Measurements from ENCODE around the gene ADGRE2. TPM values are rescaled to one million over a fixed set of nuclear protein-coding genes. Genes with fewer than 3 reads are reported as not detected.
A peak's percentile ranks its signal among the peaks of the same experiment; 100 is the strongest.
"Not testable (repeated sequence)": the region's sequence is repeated elsewhere in the genome, so short reads cannot be mapped to it uniquely, and the experiment has no call there.

The ADGRE2 gene
- total RNA-seq, 2 donors from 2014 or later: 4.4 to 4.6 TPM

- DNase-seq (ENCODE audit: low spot score) (peak; percentile 76), ATAC-seq (peak in 1 of 2 donors; percentile 80)
- H3K4me3 Mint-ChIP-seq: peak overlapping the region; percentile 84
- H3K27me3 Mint-ChIP-seq, H3K36me3 Mint-ChIP-seq, H3K9me3 Mint-ChIP-seq: not testable (repeated sequence)
- peak overlapping the region; percentile 91 to 93 for H3K27ac Mint-ChIP-seq
- peaks cover 17 to 30% of the 10 kb centered on the region in 2 donors for H3K4me1 Mint-ChIP-seq (ENCODE audit: low read depth in 2 of 2)
These were observed 6.9 kb upstream of the ADGRE2 start for GRCh38 chr19:14785102-14785793.

GRCh38 chr19:14784730-14785101 is 6.4 kb upstream of the ADGRE2 start:
- Mint-ChIP-seq H3K4me1 (ENCODE audit: low read depth in 2 of 2) (peaks cover 17 to 30% of the 10 kb centered on the region in 2 donors), H3K4me3 (peak overlapping the region; percentile 84), H3K27ac (peak overlapping the region; percentile 91 to 93)
- DNase-seq (ENCODE audit: low spot score): peak; percentile 92
- H3K9me3 Mint-ChIP-seq, H3K36me3 Mint-ChIP-seq, H3K27me3 Mint-ChIP-seq: not testable (repeated sequence)
- peak; percentile 94 to 96 for ATAC-seq

GRCh38 chr19:14783410-14783998 is 5.1 kb upstream of the ADGRE2 start:
- H3K36me3 Mint-ChIP-seq; DNase-seq (ENCODE audit: low spot score); H3K9me3 Mint-ChIP-seq; H3K27me3 Mint-ChIP-seq; ATAC-seq: not testable (repeated sequence)
- peaks cover 17 to 30% of the 10 kb centered on the region in 2 donors for H3K4me1 Mint-ChIP-seq (ENCODE audit: low read depth in 2 of 2)
- H3K4me3 Mint-ChIP-seq: peak overlapping the region; percentile 37
- H3K27ac Mint-ChIP-seq: peak overlapping the region; percentile 35 to 93

- Mint-ChIP-seq H3K27me3 (peaks cover 7 to 8% of the 10 kb centered on the region in 2 donors), H3K36me3 (no peaks in the 10 kb centered on the region), H3K4me1 (ENCODE audit: low read depth in 2 of 2) (peaks cover 17 to 28% of the 10 kb centered on the region in 2 donors), H3K27ac (peak overlapping the region; percentile 35 to 93), H3K4me3 (peak overlapping the region; percentile 37), H3K9me3 (peaks cover 3% of the 10 kb centered on the region)
- ATAC-seq (no peak), DNase-seq (ENCODE audit: low spot score) (no peak)
These were observed 4.5 kb upstream of the ADGRE2 start for GRCh38 chr19:14782626-14783409.

GRCh38 chr19:14781713-14782536 is 3.6 kb upstream of the ADGRE2 start:
- H3K27ac Mint-ChIP-seq; H3K4me3 Mint-ChIP-seq; H3K36me3 Mint-ChIP-seq; DNase-seq (ENCODE audit: low spot score); H3K9me3 Mint-ChIP-seq; ATAC-seq: not testable (repeated sequence)
- peaks cover 17 to 28% of the 10 kb centered on the region in 2 donors for H3K4me1 Mint-ChIP-seq (ENCODE audit: low read depth in 2 of 2)
- H3K27me3 Mint-ChIP-seq: peaks cover 8 to 11% of the 10 kb centered on the region in 2 donors

GRCh38 chr19:14780622-14781225 is 2.4 kb upstream of the ADGRE2 start:
- H3K4me3 Mint-ChIP-seq; DNase-seq (ENCODE audit: low spot score); H3K9me3 Mint-ChIP-seq; H3K36me3 Mint-ChIP-seq; H3K27ac Mint-ChIP-seq; ATAC-seq: not testable (repeated sequence)
- peaks cover 18 to 27% of the 10 kb centered on the region in 2 donors for H3K4me1 Mint-ChIP-seq (ENCODE audit: low read depth in 2 of 2)
- H3K27me3 Mint-ChIP-seq: peaks cover 14 to 15% of the 10 kb centered on the region in 2 donors

- Mint-ChIP-seq H3K4me1 (ENCODE audit: low read depth in 2 of 2) (peaks cover 7 to 16% of the 10 kb centered on the region in 2 donors), H3K36me3 (no peaks in the 10 kb centered on the region), H3K27me3 (peaks cover 15 to 16% of the 10 kb centered on the region in 2 donors), H3K9me3 (no peaks in the 10 kb centered on the region), H3K4me3 (no peak overlapping the region), H3K27ac (no peak overlapping the region)
- ATAC-seq: no peak
- no peak for DNase-seq (ENCODE audit: low spot score)
These were observed 791 bp upstream of the ADGRE2 start for GRCh38 chr19:14779151-14779550.

- not testable (repeated sequence) for H3K36me3 Mint-ChIP-seq; H3K9me3 Mint-ChIP-seq; DNase-seq (ENCODE audit: low spot score); ATAC-seq
- Mint-ChIP-seq H3K27me3 (peaks cover 16 to 22% of the 10 kb centered on the region in 2 donors), H3K4me3 (peak overlapping the region; percentile 19), H3K4me1 (ENCODE audit: low read depth in 2 of 2) (peaks cover 7 to 12% of the 10 kb centered on the region in 2 donors), H3K27ac (peak overlapping the region in 1 of 2 donors; percentile 56)
These were observed 715 bp downstream of the ADGRE2 start for GRCh38 chr19:14777645-14778044.

GRCh38 chr19:14775869-14776586 is 2.3 kb downstream of the ADGRE2 start:
- peak overlapping the region; percentile 92 for H3K4me3 Mint-ChIP-seq
- peaks cover 7 to 12% of the 10 kb centered on the region in 2 donors for H3K4me1 Mint-ChIP-seq (ENCODE audit: low read depth in 2 of 2)
- H3K27ac Mint-ChIP-seq: peak overlapping the region; percentile 57 to 75
- no peaks in the 10 kb centered on the region for H3K36me3 Mint-ChIP-seq
- DNase-seq (ENCODE audit: low spot score) (no peak), ATAC-seq (peak in 1 of 2 donors; percentile 15)
- H3K27me3 Mint-ChIP-seq: peaks cover 16 to 22% of the 10 kb centered on the region in 2 donors
- no peaks in the 10 kb centered on the region for H3K9me3 Mint-ChIP-seq

- H3K27ac Mint-ChIP-seq: not testable (repeated sequence)
These were observed 3.0 kb downstream of the ADGRE2 start for GRCh38 chr19:14775326-14775725.

GRCh38 chr19:14774373-14774772 is 4.0 kb downstream of the ADGRE2 start:
- peaks cover 14 to 21% of the 10 kb centered on the region in 2 donors for H3K27me3 Mint-ChIP-seq
- H3K9me3 Mint-ChIP-seq: no peaks in the 10 kb centered on the region
- no peak for DNase-seq (ENCODE audit: low spot score)
- ATAC-seq: no peak
- peaks cover 7 to 12% of the 10 kb centered on the region in 2 donors for H3K4me1 Mint-ChIP-seq (ENCODE audit: low read depth in 2 of 2)
- no peaks in the 10 kb centered on the region for H3K36me3 Mint-ChIP-seq
- no peak overlapping the region for H3K4me3 Mint-ChIP-seq
- no peak overlapping the region for H3K27ac Mint-ChIP-seq

More at GRCh38 chr19:14775326-14775725, 3.0 kb downstream of the ADGRE2 start:
- H3K36me3 Mint-ChIP-seq; ATAC-seq; DNase-seq (ENCODE audit: low spot score); H3K9me3 Mint-ChIP-seq: not testable (repeated sequence)
- Mint-ChIP-seq H3K4me1 (ENCODE audit: low read depth in 2 of 2) (peaks cover 7 to 12% of the 10 kb centered on the region in 2 donors), H3K4me3 (peak overlapping the region; percentile 92), H3K27me3 (peaks cover 16 to 18% of the 10 kb centered on the region in 2 donors)

- peak overlapping the region in 1 of 2 donors; percentile 41 for H3K27ac Mint-ChIP-seq
- not testable (repeated sequence) for DNase-seq (ENCODE audit: low spot score)
These were observed 4.6 kb downstream of the ADGRE2 start for GRCh38 chr19:14773722-14774121.

More at GRCh38 chr19:14773722-14774121, 4.6 kb downstream of the ADGRE2 start:
- ATAC-seq, H3K36me3 Mint-ChIP-seq, H3K4me3 Mint-ChIP-seq, H3K9me3 Mint-ChIP-seq: not testable (repeated sequence)
- Mint-ChIP-seq H3K27me3 (peaks cover 8 to 17% of the 10 kb centered on the region in 2 donors), H3K4me1 (ENCODE audit: low read depth in 2 of 2) (peaks cover 7 to 12% of the 10 kb centered on the region in 2 donors)
